GM19467 (cell line): Measurements from ENCODE around the gene UGP2.

ENCODE experiments used
- ATAC-seq: cut with Tn5 transposase; IDR thresholded peaks from one replicate; pipeline ENCODE4 v1.9.1; 2021; ENCODE audit warnings: mild to moderate bottlenecking, moderate library complexity; ENCODE audit not compliant: unreplicated experiment

Gene UGP2

GRCh38 chr2:63862806-63863205 is 21.1 kb downstream of the UGP2 start:
- no peak for ATAC-seq

GRCh38 chr2:63863707-63864106 is 22.0 kb downstream of the UGP2 start:
- no peak for ATAC-seq

- no peak for ATAC-seq
Measured at GRCh38 chr2:63865159-63865799, 23.6 kb downstream of the UGP2 start.

- no peak for ATAC-seq
Measured at GRCh38 chr2:63866009-63866709, 24.5 kb downstream of the UGP2 start.

- no peak for ATAC-seq
Measured at GRCh38 chr2:63870679-63871078, 29.0 kb downstream of the UGP2 start.

GRCh38 chr2:63871864-63872263 is 30.2 kb downstream of the UGP2 start:
- no peak for ATAC-seq

GRCh38 chr2:63872571-63873328 is 31.1 kb downstream of the UGP2 start:
- ATAC-seq = no peak

- no peak for ATAC-seq
Measured at GRCh38 chr2:63874204-63875130, 32.8 kb downstream of the UGP2 start.

GRCh38 chr2:63875131-63875527 is 33.4 kb downstream of the UGP2 start:
- no peak for ATAC-seq

- ATAC-seq = no peak
Measured at GRCh38 chr2:63875559-63876245, 34.0 kb downstream of the UGP2 start.

- no peak for ATAC-seq
Measured at GRCh38 chr2:63876311-63876710, 34.6 kb downstream of the UGP2 start.

- no peak for ATAC-seq
Measured at GRCh38 chr2:63878486-63878885, 36.8 kb downstream of the UGP2 start.

GRCh38 chr2:63879876-63880433 is 38.3 kb downstream of the UGP2 start:
- no peak for ATAC-seq

GRCh38 chr2:63880625-63881024 is 38.9 kb downstream of the UGP2 start:
- ATAC-seq = no peak

- no peak for ATAC-seq
Measured at GRCh38 chr2:63881205-63881604, 39.5 kb downstream of the UGP2 start.

- no peak for ATAC-seq
Measured at GRCh38 chr2:63882395-63883105, 40.9 kb downstream of the UGP2 start.

- ATAC-seq = no peak
Measured at GRCh38 chr2:63886445-63886844, 44.7 kb downstream of the UGP2 start.

GRCh38 chr2:63888053-63888452 is 46.4 kb downstream of the UGP2 start:
- ATAC-seq = no peak
